ENCODE data around the gene GIPC3.
"Not testable (repeated sequence)": the region's sequence is repeated elsewhere in the genome, so short reads cannot be mapped to it uniquely, and the experiment has no call there.

Gene GIPC3

DNA sequence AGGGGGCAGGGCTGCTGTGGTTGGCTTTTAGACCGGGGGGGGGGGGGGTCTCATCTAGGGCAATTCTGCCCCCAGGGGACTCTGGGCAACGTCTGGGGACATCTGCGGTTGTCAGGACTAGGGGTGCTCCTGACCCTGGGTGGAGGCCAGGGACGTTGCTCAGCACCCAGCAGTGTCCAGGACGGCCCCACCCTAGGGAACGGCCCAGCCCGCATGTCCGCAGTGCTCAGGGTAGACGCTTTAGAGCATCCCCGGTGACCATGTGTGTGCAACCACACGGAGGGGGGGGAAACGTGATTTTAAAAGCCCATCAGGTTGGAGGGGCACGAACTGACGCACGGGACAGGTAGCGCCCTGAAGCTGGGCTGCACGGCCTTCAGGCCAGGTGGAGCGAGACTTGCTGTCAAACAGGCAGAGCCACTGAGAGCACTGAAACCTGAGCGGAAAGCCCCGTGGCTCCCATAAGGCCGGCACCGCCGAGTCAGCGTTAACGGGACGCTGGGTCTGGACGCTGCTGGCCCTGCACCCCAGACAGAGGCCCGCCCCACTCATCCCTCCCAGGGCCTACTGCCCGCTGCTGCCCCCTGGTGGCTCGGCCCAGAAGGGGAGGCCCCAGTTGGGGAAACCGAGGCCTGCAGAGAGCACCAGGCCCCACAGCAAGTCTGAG lies 33.0 kb downstream of the GIPC3 start:
- DNase-seq (ENCODE audit: low read depth in 2 of 2), result peak; percentile 25 to 44

DNA sequence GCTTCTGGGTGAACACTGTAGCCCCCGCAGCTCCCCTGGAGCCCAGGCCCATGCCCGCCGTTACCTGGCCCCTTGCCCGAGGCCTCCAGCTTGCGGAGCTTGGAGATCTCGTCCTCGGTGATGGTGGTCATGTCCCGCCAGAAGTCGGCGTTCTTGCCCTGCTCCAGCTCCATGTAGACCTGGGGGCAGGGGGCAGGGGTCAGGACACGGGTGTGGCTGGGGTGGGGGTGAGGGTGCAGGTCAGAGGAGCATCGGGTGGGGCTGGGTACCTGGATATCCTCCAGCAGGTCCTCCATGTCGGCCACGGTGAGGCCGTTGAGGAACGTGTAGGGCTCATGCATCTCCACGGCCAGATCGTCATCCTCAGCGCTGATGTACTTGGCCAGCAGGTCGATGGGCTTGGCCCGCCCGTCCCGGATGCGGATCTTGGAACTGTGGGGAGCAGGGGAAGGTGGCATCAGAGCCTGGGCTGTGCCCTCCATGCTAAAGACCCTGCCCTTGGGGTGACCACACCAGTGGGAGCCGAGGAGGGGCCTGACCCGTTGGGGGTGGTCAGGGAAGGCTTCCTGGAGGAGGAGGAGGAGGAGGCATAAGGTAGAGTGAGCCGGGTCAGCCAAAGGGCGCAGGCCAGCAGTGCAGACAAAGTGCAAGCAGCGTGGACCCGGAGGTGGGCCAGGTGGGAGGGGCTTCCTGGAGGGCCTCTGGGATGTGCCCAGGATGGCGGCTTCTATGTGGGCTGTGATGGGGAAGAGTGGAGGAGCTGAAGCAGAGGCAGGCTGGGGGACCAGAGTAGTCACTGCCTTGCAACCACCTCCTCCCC lies 33.7 kb downstream of the GIPC3 start:
- DNase-seq (ENCODE audit: low read depth in 2 of 2), result no peak

DNA sequence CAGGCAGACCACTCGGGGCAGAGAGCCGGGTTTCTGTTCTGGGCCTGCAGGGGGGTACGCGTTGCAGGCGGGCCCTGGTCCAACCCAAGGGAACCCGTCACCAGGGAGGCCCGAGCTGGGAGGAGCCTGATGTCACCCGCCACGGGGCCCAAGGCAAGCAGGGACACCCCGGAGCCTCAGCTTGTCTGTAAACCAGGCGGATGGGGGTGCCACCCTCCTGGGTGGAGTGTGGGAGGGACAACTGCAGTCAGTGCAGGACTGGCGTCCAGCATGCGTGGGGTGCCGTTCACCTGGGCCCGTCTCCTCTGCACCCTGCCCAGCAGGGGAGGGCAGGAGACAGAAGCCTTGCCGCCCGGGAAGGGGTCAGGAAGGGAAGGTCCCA lies 34.3 kb downstream of the GIPC3 start:
- DNase-seq (ENCODE audit: low read depth in 2 of 2), result no peak

DNA sequence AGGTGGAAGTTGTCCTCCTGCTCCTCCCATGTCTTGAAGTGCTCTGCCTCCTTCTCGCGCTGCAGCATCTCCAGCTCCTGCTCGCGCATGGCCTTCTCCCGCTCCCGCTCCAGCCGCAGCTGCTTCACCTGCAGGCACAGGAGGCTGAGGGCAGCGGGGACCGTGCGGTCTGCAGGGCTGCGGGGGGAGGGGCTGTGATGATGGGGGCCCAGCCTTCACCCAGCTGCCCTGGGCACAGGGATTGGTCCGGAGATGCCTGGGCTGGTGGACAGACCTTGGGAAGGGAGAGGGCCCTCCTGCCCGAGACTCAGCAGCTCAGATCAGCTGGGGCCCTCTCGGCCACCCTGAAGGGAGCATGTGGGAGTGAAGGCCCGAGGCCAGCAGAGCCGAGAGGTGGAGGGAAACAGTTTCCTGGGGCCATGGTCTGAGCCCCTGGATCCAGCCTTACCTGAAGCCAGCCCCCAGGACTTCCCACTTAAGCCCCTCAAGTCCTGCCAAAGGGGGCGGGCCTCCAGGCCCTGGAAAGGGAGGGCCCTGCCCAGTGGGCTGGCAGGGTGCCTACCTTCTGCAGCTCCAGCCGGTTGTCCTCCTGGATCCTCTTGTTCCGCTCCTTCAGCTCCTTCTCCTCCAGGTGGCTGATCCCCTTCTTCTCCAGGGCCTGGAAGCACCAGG lies 35.0 kb downstream of the GIPC3 start:
- DNase-seq (ENCODE audit: low read depth in 2 of 2), result no peak

DNA sequence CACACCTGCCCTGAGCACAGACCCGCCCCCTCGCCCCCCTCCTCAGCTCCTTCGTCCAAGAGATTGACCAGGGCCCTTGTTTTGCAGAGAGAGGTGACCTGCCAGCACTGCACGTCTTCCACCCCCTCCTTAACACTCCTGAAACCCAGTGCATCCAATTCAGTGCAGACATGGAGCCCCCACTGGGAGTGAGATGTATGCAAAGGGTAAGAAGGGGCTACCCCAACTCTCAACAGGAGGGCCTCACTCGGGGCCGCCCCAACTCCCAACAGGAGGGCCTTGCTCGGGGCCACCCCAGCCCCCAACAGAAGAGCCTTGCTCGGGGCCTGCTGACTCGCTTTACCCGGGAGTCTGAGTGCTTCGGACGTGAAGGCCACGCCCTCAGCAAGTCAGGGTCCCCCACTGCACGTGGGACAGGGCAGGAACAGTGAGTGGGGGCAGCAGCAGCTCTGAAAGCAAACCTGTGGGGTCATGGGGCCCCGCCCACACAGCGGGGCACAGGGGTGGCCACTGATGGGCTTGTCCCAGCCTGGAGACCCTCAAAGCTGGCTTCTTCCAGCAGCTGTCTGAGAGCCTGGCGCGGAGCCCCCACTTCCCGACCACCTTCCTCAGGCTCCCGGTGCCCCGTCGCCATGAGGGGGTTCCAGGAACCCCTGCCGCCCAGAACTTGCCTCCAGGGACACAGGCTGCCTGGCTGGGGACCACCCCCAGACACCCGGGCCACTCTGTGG lies 35.7 kb downstream of the GIPC3 start:
- no peak for DNase-seq (ENCODE audit: low read depth in 2 of 2)

DNA sequence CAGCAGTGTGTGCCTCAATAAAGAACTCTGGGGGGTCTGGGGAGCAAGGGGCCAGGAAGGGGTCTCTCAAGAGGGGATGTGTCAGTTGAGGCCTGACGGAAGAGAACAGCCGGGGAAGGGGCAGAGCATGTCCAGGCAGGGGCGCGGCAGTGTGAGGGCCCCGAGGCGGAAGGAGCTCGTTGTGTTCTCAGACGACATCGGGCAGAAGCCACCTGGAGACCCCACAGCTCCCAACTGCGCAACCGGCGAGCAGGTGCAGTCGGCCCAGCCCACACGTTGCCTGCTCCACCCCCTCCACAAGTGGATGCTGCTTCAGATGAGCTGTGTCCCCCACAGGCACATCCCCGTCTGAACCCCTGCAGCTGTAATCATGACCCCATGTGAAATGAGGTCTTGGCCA lies 36.4 kb downstream of the GIPC3 start:
- DNase-seq (ENCODE audit: low read depth in 2 of 2), result no peak

DNA sequence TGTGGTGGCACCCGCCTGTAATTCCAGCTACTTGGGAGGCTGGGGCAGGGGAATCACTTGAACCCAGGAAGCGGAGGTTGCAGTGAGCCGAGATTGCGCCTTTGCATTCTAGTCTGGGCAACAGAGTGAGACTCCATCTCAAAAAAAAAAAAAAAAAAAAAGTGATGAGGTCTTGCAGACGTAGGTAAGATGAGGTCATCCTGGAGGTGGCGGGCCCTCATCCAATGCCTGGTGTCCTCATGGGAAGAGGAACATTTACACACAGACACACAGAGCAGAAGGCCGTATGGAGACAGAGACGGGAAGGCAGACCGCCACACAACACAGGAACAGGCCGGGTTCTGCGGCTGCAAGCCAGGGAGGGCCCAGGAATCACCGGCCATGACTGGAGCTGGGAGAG lies 36.9 kb downstream of the GIPC3 start:
- no peak for DNase-seq (ENCODE audit: low read depth in 2 of 2)

DNA sequence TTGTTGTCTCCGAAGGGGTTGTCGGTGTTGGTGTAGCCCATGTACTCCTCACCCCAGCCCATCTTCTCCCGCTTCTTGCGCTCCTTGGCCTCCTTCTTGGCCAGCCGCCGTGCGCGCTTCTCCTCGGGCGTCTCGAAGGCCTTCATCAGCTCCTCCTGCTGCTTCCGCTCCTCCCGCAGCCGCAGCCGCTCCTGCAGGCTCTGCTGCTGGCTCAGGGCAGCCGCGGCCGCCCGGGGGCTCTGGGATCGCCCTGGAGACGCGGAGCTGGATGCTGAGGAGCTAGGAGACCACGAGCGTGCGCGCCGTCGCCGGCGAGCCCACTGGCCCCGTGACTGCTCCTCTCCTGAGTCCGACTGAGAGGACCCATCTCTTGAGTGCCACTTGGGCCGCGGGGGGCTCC lies 38.4 kb downstream of the GIPC3 start:
- no peak for DNase-seq (ENCODE audit: low read depth in 2 of 2)

DNA sequence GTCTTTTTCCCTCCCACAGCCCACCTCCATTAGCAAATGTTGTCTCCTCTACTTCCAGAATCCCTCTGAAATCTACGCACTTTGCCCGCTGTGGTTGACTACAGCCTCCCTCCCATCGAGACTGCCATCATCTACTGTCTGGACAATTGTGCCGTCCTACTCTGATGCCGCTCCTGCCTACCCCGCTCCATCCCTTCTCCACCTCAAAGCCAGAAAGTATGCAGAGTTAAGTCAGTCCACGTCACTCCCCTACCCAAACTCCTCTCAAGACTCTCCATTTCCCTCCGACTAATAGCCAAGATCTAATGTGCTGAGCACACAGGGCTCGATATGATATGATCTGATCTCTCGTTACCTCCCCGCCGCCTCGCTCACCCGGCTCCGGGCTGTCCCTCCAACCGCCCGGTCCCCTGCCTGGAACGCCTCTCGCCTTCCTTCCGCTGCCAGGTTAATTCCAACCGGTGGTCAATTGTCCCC lies 40.8 kb downstream of the GIPC3 start:
- DNase-seq (ENCODE audit: low read depth in 2 of 2), result no peak

DNA sequence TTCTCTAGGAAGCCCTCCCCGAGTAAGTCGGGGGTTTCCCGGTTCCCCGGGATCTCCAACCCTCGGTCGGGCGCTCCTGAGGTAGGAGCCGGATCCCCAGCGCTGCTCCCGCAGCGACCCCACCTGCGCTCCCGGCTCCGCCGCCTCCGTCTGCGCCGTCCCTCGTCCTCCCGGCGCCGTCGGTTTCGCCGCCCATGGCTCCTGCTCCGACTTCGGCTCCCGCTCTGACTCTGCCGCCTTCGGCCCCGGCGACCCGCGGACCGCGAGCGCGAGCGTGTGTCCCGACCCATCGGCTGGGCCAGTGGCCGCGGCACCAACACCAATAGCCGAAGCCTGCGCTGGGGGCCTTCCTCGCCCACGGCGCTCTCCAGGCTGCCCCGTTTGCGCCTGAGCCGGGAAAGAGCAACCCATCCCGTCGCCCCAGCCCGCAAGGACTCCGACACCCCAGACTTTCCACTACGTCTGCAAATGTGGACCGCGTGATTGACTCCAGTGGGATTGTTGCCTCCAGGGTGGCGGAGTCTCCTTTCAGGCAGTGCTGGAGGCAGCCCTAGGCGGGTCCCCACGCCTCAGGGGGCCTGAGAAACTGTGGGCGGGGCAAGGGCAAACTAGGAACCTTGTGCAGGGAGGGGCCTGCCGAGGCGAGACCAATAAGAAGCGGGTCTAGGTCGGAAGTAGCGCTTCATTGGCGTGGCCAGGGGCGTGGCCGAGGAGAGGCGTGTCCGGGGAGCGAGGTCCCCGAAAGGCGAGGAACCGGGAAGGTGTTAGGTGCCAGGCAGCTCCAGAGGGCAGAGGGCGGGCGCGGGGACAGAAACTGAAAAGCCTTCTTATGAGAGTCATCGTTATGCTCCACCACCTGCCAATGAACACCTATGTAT lies 41.4 kb downstream of the GIPC3 start, which contains the start of gene CACTIN:
TSS of gene CACTIN (minus strand) at position 318 of the 878 bp plus-strand sequence. CDS start at position 290, 28 bp downstream.
- DNase-seq (ENCODE audit: low read depth in 2 of 2), result peak; percentile 97 to 99

DNA sequence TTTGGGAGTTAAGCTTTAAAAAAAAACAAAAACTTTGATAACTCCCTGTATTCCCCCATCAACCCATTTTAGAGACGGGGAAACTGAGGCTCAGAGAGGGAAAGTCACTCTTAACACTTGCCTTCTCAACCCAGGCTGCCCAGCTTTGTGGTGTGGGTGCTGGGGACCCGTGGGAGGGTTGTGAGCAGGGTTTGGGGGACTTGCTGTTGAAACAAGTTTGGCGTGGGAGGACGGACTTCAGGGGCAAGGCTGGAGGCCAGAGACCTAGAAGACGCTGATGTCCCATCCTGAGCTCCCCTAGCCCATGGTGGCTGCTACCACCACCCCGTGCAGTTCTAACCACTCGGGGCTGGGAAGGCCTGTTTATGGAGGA lies 42.1 kb downstream of the GIPC3 start:
- DNase-seq (ENCODE audit: low read depth in 2 of 2), result no peak

DNA sequence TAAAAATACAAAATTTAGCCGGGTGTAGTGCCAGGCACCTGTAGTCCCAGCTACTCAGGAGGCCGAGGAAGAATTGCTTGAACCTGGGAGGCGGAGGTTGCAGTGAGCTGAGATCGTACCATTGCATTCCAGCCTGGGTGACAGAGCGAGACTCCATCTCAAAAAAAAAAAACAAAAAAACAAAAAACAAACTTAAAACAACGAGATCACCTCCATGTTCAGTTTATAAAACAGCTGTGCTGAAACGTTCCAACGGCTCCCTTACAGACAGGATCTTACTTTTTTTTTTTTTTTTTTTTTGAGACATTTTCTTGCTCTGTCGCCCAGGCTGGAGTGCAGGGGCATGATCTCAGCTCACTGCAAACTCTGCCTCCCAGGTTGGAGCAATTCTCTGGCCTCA lies 43.5 kb downstream of the GIPC3 start:
- DNase-seq (ENCODE audit: low read depth in 2 of 2), result not testable (repeated sequence)

DNA sequence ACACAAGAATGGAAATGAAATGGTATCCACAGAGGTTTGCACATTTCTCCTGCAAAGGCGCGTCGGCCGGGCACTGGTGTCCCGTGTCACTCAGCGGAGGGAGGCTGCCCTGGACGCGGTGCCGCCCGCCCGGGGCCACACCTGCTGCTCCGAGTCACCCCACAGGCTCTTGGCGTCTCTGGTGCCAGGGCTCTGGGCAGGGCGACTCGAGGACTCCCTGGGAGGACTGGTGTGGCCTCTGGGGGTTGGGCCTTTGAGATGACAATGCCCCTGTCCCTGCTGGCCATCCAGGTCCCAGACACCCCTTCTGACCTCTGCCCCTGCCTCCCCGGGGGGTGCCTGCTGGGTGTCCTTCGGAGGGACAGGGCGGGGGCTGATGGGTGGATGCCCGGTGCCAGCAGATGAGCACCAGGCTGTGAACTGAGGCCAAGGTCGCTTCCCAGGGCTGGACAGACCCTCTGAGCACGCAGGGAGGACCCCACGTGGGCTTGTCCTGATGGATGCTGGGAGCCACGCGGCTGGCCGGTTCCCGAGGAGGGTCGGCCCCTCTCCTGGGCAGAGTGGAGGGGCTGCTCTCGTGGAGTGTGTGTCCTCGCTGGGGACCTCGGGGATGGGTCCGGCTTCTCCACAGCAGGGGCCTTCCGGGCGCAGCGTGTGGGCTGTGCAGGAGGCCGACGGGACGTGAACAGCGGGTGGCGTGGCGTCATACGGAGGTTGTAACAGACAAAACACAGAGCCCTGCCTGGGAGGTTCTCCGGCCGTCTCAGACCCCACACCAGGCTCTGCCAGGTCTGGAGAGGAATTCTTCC lies 46.0 kb downstream of the GIPC3 start:
- no peak for DNase-seq (ENCODE audit: low read depth in 2 of 2)

DNA sequence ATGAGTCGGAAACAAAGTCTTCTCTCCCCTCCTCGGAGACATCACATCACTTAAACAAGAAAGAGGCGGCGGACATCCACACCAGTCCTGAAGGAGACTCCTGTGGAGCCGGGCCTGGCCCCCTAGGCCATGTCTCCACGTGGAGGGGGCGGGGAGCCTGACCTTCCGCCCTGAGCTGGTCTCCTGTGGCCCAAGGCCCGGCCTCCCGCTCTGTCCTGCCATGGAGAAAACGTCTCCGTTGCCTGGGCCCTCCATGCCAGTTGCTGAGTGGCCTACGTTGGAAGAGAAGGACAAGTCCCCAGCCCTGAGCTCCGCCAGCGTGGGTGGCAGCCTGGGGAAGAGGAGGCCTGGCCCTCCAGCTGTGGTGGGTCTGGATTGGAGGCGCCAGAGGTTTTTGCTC lies 46.8 kb downstream of the GIPC3 start:
- DNase-seq (ENCODE audit: low read depth in 2 of 2), result no peak

DNA sequence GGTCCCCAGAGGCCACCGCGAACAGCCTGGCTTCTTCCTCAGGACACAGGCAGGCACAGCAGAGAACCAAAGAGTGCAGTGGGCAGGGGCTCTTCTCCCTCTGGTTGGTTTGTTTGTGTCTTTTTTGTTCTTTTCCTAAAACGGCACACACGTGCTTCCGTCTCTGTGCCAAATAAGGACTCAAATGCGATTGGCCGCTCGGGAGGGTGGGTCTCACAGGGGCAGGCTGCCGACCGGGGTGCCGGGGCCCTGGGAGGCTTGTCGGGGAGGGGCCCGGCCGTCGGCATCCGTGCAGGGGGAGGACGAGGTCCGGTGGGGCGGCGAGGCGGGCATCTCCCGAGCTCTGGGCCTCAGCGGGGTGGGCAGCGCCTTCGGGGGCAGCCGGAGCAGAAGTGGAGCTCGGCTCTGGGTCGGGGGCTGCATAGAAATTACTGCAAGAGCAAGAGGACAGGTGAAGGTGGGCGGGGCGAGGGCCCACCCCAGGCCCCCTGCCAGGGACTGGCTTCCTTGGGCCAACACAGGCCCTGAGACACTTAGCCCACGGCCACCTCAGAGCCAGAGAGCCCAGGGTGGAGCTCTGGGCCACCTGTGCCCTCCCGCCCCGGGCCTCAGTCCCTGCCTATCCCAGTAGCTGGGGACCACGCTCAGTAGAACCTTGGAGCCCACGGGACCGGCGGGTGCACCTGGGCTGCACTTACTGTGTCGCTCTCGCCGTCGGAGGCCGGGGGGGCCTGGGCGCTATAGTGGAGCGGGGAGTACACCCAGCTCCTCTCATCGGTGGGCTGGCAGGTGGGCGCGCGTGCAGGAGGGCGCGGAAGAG lies 47.7 kb downstream of the GIPC3 start:
- DNase-seq (ENCODE audit: low read depth in 2 of 2), result no peak

DNA sequence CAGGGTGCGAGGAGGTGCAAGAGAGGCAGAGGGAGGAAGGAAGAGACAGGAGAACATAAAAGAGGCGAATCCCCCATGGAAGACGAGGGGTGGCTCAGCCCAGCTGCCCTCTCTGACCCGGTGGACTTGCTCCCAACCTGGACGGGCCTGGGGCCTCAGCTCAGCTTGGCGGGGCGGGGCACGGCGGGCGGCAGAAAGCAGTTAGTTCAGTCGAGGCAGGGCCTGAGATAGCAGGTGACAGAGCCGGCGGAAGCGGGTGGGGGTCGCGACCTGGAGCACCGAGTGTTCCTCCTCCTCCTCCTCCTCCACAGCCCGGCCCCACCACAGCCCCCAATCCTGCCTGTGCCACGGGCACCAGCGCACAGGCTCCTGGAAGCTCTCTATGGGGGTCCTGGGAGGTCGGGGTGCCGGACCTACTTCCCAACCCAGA lies 48.3 kb downstream of the GIPC3 start:
- DNase-seq (ENCODE audit: low read depth in 2 of 2), result no peak

DNA sequence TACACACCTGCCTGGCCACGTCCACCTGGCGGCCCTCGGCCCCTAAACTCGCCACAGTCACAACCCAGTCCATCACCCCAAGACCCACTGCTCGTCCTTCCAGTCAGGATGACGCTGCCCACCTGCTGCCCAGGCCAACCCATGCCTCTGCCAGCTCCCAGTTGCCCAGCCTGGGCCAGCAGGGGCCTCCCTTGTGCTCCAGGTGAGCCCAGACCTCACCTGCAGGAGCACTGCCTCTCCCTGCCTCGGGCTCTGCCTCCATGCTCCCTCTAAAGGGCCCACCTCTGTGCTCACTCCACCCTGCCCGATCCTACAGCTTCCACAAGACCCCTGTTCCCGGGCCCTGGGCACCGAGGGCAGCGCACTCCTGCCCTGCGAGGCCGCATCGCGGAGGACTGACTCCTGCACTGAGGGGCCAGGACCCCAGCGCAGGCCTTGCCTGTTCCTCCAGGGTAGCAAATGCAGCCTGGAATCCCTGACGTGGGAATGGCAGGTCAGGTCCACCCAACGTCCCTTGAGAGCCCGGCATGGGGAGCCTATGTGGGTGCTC lies 49.3 kb downstream of the GIPC3 start:
- no peak for DNase-seq (ENCODE audit: low read depth in 2 of 2)

DNA sequence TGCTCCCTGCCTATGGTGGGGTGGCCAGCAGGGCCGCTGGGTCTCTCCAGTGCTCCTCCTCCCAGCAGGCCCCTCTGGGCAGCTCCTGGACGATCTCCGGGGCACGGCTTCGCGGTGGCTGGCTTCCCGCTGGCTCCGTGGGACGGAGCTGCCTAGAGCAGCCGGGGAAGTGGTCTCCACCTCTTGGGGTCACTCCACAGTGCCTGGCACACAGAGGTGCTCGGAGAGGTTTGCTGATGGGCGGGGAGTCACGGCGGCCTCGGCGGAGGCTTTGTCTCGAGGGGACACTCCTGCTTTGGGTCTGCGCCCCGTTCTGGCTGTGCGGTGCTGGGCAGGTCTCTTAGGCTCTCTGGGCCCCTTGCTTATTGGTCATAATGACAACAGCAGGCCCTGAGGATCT lies 51.2 kb downstream of the GIPC3 start:
- no peak for DNase-seq (ENCODE audit: low read depth in 2 of 2)

DNA sequence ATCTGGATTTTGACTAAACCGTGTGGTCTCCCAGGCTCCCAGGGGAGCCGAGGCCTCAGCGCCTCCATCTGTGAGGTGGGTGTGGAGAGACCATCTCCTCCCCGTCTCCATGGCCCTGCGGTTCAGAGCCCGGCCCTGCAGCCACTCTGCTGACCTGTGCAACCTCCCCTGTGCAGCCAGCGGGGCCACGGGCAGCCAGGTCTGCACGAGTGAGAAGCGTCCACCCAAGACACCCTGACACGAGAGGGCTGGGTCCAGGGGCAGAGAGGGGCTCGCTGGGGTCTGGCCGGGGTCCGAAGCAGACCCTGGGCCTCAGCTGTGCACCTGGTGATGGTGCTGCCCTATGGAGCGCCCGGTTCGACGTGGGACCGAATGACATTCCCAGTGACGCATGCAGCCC lies 51.7 kb downstream of the GIPC3 start:
- DNase-seq (ENCODE audit: low read depth in 2 of 2), result no peak
